ENCODE results near the gene POMP.

The POMP gene

DNA sequence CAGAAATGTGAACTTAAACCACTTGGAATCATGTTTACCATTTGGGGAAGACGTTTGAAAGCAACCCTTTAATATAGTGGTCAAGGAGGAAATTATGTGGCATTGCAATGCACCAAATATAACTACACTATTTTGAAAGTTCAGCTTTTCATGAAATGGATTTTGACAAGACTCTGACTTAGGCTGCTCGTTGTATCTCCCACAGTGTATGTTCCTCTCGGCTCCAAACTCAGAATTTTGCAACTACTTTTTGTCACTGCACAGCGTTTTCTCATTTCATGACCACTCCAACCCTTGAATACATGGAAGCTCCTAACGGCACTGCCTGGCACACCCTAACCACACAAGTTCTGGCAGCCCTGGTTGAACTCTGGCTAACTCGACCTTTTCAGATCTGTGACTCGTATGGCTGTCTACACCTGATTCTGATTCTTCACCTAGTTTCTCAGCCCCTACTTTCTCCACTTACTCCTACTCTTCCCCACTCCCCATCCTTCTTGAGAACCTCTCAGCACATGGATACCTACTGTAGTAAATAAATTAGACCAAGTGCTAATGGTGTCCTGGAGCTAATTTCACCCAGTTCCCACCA, 7.0 kb upstream of the POMP start:
- no peaks in the 10 kb centered on the region for H3K27me3 ChIP-seq (ENCODE audit: low read depth, low read length)
- 0 out of 2 replicates have a peak, but pooled peaks cover 8% of the 10 kb centered on the region for H4K20me1 ChIP-seq (ENCODE audit: insufficient read depth, low read length)
- H3K4me1 ChIP-seq (ENCODE audit: low read length): peaks cover 13% of the 10 kb centered on the region
- no peak overlapping the region for H3K27ac ChIP-seq (ENCODE audit: low read length)
- H2AFZ ChIP-seq (ENCODE audit: low read depth, low read length): no peak overlapping the region
- peaks cover 22% of the 10 kb centered on the region for H3K36me3 ChIP-seq (replicated peaks; ENCODE audit: low read depth, low read length)
- no peaks in the 10 kb centered on the region for H3K9me3 ChIP-seq (ENCODE audit: insufficient read depth, low read length)
- H3K79me2 ChIP-seq (ENCODE audit: low read length): peaks cover 34% of the 10 kb centered on the region
- H3K9ac ChIP-seq (ENCODE audit: low read length): no peak overlapping the region
- no peak for TF ChIP-seq EZH2phosphoT487 (IDR thresholded peaks at IDR 0.05; ENCODE audit: low read depth)
- TF ChIP-seq, protein P1, sequence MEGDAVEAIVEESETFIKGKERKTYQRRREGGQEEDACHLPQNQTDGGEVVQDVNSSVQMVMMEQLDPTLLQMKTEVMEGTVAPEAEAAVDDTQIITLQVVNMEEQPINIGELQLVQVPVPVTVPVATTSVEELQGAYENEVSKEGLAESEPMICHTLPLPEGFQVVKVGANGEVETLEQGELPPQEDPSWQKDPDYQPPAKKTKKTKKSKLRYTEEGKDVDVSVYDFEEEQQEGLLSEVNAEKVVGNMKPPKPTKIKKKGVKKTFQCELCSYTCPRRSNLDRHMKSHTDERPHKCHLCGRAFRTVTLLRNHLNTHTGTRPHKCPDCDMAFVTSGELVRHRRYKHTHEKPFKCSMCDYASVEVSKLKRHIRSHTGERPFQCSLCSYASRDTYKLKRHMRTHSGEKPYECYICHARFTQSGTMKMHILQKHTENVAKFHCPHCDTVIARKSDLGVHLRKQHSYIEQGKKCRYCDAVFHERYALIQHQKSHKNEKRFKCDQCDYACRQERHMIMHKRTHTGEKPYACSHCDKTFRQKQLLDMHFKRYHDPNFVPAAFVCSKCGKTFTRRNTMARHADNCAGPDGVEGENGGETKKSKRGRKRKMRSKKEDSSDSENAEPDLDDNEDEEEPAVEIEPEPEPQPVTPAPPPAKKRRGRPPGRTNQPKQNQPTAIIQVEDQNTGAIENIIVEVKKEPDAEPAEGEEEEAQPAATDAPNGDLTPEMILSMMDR (IDR thresholded peaks at IDR 0.05; ENCODE audit: low read depth, low read length): no peak
- H3K4me2 ChIP-seq (ENCODE audit: low read length): no peak overlapping the region
- no peak overlapping the region for H3K4me3 ChIP-seq (ENCODE audit: low read length)

- H3K9ac ChIP-seq (ENCODE audit: low read length): no peak overlapping the region
- H3K27me3 ChIP-seq (ENCODE audit: low read depth, low read length): no peaks in the 10 kb centered on the region
- H3K9me3 ChIP-seq (ENCODE audit: insufficient read depth, low read length): no peaks in the 10 kb centered on the region
- no peak overlapping the region for H3K27ac ChIP-seq (ENCODE audit: low read length)
- H3K36me3 ChIP-seq (replicated peaks; ENCODE audit: low read depth, low read length): peaks cover 25% of the 10 kb centered on the region
- H2AFZ ChIP-seq (ENCODE audit: low read depth, low read length): no peak overlapping the region
- peaks cover 46% of the 10 kb centered on the region for H3K79me2 ChIP-seq (ENCODE audit: low read length)
- H3K4me3 ChIP-seq (ENCODE audit: low read length): no peak overlapping the region
- H3K4me1 ChIP-seq (ENCODE audit: low read length): peaks cover 20% of the 10 kb centered on the region
- H3K4me2 ChIP-seq (ENCODE audit: low read length): no peak overlapping the region
- H4K20me1 ChIP-seq (ENCODE audit: insufficient read depth, low read length): 0 out of 2 replicates have a peak, but pooled peaks cover 13% of the 10 kb centered on the region
- TF ChIP-seq, protein P1 (IDR thresholded peaks at IDR 0.05; ENCODE audit: low read depth, low read length): no peak
- TF ChIP-seq EZH2phosphoT487 (IDR thresholded peaks at IDR 0.05; ENCODE audit: low read depth): no peak
Observed at GRCh38 chr13:28653111-28653510, 5.8 kb upstream of the POMP start.

GRCh38 chr13:28654276-28654675, 4.7 kb upstream of the POMP start:
- Histone ChIP-seq H3K79me2 (ENCODE audit: low read length) (peaks cover 58% of the 10 kb centered on the region), H3K4me2 (ENCODE audit: low read length) (no peak overlapping the region), H2AFZ (ENCODE audit: low read depth, low read length) (no peak overlapping the region), H3K27ac (ENCODE audit: low read length) (no peak overlapping the region), H3K4me3 (ENCODE audit: low read length) (no peak overlapping the region), H3K36me3 (replicated peaks; ENCODE audit: low read depth, low read length) (peaks cover 25% of the 10 kb centered on the region), H3K27me3 (ENCODE audit: low read depth, low read length) (no peaks in the 10 kb centered on the region), H3K9me3 (ENCODE audit: insufficient read depth, low read length) (no peaks in the 10 kb centered on the region), H3K4me1 (ENCODE audit: low read length) (peaks cover 20% of the 10 kb centered on the region), H4K20me1 (ENCODE audit: insufficient read depth, low read length) (peaks cover 13% of the 10 kb centered on the region; the same call in 1 of the 2 replicates), H3K9ac (ENCODE audit: low read length) (no peak overlapping the region)
- TF ChIP-seq, protein P1 (IDR thresholded peaks at IDR 0.05; ENCODE audit: low read depth, low read length): no peak
- no peak for TF ChIP-seq EZH2phosphoT487 (IDR thresholded peaks at IDR 0.05; ENCODE audit: low read depth)

DNA sequence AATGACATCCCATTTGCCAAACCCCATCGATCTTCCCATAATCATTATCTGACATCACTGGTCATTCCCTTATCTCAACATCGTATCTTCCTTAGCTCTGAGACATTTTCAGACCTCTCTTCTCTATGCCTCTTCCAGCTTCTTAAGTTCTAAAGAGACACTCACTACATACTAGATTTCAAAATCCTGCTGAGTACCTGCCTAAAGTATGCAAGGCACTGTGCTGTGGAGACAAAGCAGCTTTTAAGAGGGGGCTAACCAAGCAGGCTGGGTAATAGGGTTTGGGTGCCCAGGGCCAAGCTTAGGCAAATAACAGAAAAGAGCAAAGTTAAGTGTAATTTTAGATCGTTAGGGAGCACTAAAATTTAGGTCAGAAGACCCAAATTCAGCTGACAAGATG, 3.4 kb upstream of the POMP start:
- no peaks in the 10 kb centered on the region for H3K9me3 ChIP-seq (ENCODE audit: insufficient read depth, low read length)
- peaks cover 21% of the 10 kb centered on the region for H3K4me1 ChIP-seq (ENCODE audit: low read length)
- H3K27me3 ChIP-seq (ENCODE audit: low read depth, low read length): no peaks in the 10 kb centered on the region
- no peak for TF ChIP-seq EZH2phosphoT487 (IDR thresholded peaks at IDR 0.05; ENCODE audit: low read depth)
- TF ChIP-seq, protein P1 (IDR thresholded peaks at IDR 0.05; ENCODE audit: low read depth, low read length): no peak
- no peak overlapping the region for H2AFZ ChIP-seq (ENCODE audit: low read depth, low read length)
- peaks cover 31% of the 10 kb centered on the region for H3K36me3 ChIP-seq (replicated peaks; ENCODE audit: low read depth, low read length)
- H4K20me1 ChIP-seq (ENCODE audit: insufficient read depth, low read length): peaks cover 25% of the 10 kb centered on the region
- peaks cover 71% of the 10 kb centered on the region for H3K79me2 ChIP-seq (ENCODE audit: low read length)
- H3K4me3 ChIP-seq (ENCODE audit: low read length): no peak overlapping the region
- no peak overlapping the region for H3K27ac ChIP-seq (ENCODE audit: low read length)
- no peak overlapping the region for H3K4me2 ChIP-seq (ENCODE audit: low read length)
- no peak overlapping the region for H3K9ac ChIP-seq (ENCODE audit: low read length)

All from OCI-LY3 (cell line).